ENCODE data around the gene SYTL3. TPM values are rescaled to one million over a fixed set of nuclear protein-coding genes. Genes with fewer than 3 reads are reported as not detected.
A peak's percentile ranks its signal among the peaks of the same experiment; 100 is the strongest.

Gene SYTL3
- polyA plus RNA-seq, 1 of the 3 experiments (the other 2 are of a cell fraction): 2.3 TPM

DNA sequence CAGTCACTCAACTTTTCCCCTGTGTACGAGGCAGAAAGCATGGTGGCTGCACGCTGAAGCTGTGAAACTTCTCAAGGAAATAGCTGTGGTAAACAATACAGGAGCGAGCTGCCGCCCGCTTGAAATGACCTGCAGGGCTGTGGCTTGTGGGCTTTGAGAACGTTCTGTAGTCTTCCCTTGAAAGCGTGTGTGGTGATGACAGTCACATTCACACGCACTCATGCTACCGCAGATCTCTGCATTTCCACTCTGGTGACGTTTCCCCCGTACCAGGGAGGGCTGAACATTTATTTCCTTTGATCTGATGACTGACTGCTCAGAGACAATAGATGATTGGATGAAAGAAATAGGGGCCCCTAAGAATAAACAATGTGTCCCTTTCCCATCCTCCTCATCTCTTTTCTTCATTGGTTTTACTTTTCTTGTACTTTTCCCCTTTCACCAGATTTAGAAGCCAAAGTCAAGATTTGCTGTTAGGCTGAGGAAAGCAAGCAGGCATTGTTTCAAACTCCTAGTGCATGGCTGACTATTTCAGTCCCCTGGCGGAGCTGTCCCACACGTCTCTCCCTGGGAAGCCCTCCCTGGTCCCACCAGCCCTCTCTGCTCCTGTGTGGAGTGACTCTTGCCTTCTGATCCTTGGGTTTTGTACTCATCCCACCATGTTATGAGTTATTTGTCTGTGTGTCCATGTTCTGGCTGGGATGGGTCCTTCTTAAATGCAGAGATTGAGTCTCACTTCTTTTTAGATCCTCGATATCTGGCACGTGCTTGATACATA is 3.9 kb downstream of the SYTL3 start:
- Histone ChIP-seq H3K4me2 (peak overlapping the region; percentile 62), H3K27me3 (ENCODE audit: insufficient read depth) (no peaks in the 10 kb centered on the region), H3F3A (replicated peaks; ENCODE audit: insufficient read depth) (peaks cover 52% of the 10 kb centered on the region), H4K20me1 (ENCODE audit: insufficient read depth) (no peaks in the 10 kb centered on the region), H3K36me3 (replicated peaks in 1 of 2; ENCODE audit: control insufficient read depth in 1 of 2, insufficient read depth in 2 of 2, low read length in 1 of 2) (no peaks in the 10 kb centered on the region), H3K4me3 (ENCODE audit: low read depth in 2 of 2, low read length in 1 of 2) (no peak overlapping the region), H3K9ac (peak overlapping the region; percentile 63), H3K79me2 (ENCODE audit: insufficient read depth) (no peaks in the 10 kb centered on the region), H3K27ac (ENCODE audit: low read depth in 2 of 2, low read length in 1 of 2) (peak overlapping the region; percentile 67 to 92), H3K4me1 (ENCODE audit: control insufficient read depth in 1 of 2, insufficient read depth in 2 of 2, low read depth in 1 of 2, low read length in 1 of 2) (peaks cover 16 to 37% of the 10 kb centered on the region in 2 experiments; a peak in 3 of 4 replicates), H3K9me2 (no peaks in the 10 kb centered on the region), H3K9me3 (no peaks in the 10 kb centered on the region), H2AFZ (ENCODE audit: low read depth) (peak overlapping the region; percentile 76; the same call in 1 of the 2 replicates)
- 98% methylated on average over 15 of the region's 15 CpGs for WGBS (ENCODE audit: low lambda C conversion rate)
- TF ChIP-seq JUND (IDR thresholded peaks at IDR 0.05) (no peak), RXRA (IDR thresholded peaks at IDR 0.05; ENCODE audit: borderline replicate concordance, low read depth) (no peak), MXI1 (IDR thresholded peaks at IDR 0.05; ENCODE audit: low read depth, low read length) (no peak), FOXM1 (IDR thresholded peaks at IDR 0.05; ENCODE audit: low read depth) (no peak), ELF1 (IDR thresholded peaks at IDR 0.05) (no peak), NRF1 (IDR thresholded peaks at IDR 0.05; ENCODE audit: low read depth, low read length) (no peak), MEF2A (IDR thresholded peaks at IDR 0.05; ENCODE audit: borderline replicate concordance, low read depth) (no peak), FOSL2 (IDR thresholded peaks at IDR 0.05; ENCODE audit: borderline replicate concordance, low read depth) (no peak), CHD2 (IDR thresholded peaks at IDR 0.05; ENCODE audit: low read length, partially characterized antibody) (no peak)
- TF ChIP-seq, protein P1, sequence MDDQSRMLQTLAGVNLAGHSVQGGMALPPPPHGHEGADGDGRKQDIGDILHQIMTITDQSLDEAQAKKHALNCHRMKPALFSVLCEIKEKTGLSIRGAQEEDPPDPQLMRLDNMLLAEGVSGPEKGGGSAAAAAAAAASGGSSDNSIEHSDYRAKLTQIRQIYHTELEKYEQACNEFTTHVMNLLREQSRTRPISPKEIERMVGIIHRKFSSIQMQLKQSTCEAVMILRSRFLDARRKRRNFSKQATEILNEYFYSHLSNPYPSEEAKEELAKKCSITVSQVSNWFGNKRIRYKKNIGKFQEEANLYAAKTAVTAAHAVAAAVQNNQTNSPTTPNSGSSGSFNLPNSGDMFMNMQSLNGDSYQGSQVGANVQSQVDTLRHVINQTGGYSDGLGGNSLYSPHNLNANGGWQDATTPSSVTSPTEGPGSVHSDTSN (IDR thresholded peaks at IDR 0.05): no peak
- TF ChIP-seq, protein P2, sequence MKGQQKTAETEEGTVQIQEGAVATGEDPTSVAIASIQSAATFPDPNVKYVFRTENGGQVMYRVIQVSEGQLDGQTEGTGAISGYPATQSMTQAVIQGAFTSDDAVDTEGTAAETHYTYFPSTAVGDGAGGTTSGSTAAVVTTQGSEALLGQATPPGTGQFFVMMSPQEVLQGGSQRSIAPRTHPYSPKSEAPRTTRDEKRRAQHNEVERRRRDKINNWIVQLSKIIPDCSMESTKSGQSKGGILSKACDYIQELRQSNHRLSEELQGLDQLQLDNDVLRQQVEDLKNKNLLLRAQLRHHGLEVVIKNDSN (IDR thresholded peaks at IDR 0.05; ENCODE audit: borderline replicate concordance, low read depth): no peak
- no peak for DNase-seq
- CTCF ChIA-PET: interaction anchor here (1.2 to 1.9 kb wide), 2 partner anchors 9 to 37 kb away, joined by 4 to 7 read pairs; partner anchors contain the start of gene DYNLT1
- POLR2A ChIA-PET: interaction anchor here (1.3 kb wide), 1 partner anchor 9 kb away, joined by 11 read pairs; the partner anchor contains the start of gene DYNLT1

DNA sequence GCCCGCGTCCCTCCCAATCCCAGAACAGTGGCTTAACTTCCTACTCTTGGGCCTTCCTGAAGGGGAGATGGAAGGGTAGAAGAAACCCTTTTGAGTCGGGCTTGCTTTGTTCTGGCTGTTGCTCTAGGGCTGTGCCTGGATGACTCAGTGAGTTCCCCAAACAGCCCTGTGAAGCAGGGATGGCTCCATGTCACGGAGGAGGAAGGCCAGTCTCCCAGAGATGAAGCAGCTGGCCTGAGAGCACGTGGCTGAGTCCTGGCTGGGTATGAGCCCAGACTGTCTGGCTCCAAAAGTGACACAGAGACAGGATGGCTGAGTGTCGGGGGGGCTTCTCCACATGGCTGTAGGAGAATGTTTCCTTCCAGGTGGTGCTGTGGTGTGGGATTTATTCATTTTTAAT is 4.6 kb downstream of the SYTL3 start:
- CTCF ChIA-PET: interaction anchor here (1.1 to 1.9 kb wide), 2 partner anchors 37 to 433 kb away, joined by 3 to 7 read pairs; no protein-coding TSS in a partner anchor
- H3K4me1 ChIP-seq (ENCODE audit: control insufficient read depth in 1 of 2, insufficient read depth in 2 of 2, low read depth in 1 of 2, low read length in 1 of 2): peaks cover 16 to 30% of the 10 kb centered on the region in 2 experiments; a peak in 3 of 4 replicates
- 0 out of 4 replicates have a peak overlapping the region, but pooled peaks of 1 of the 2 experiments have one; percentile 1 for H3K4me3 ChIP-seq (ENCODE audit: low read depth in 2 of 2, low read length in 1 of 2)
- no peaks in the 10 kb centered on the region for H3K9me2 ChIP-seq
- H3K9me3 ChIP-seq: no peaks in the 10 kb centered on the region
- peak overlapping the region; percentile 76; the same call in 1 of the 2 replicates for H2AFZ ChIP-seq (ENCODE audit: low read depth)
- no peaks in the 10 kb centered on the region for H4K20me1 ChIP-seq (ENCODE audit: insufficient read depth)
- H3K9ac ChIP-seq: peak overlapping the region; percentile 63
- peak overlapping the region; percentile 67 to 92 for H3K27ac ChIP-seq (ENCODE audit: low read depth in 2 of 2, low read length in 1 of 2)
- H3K36me3 ChIP-seq (replicated peaks in 1 of 2; ENCODE audit: control insufficient read depth in 1 of 2, insufficient read depth in 2 of 2, low read length in 1 of 2): no peaks in the 10 kb centered on the region
- POLR2A ChIA-PET: interaction anchor here (1.3 kb wide), 1 partner anchor 10 kb away, joined by 11 read pairs; the partner anchor contains the start of gene DYNLT1
- peak; percentile 57 for DNase-seq
- H3K4me2 ChIP-seq: peak overlapping the region; percentile 62
- 19% methylated on average over 3 of the region's 6 CpGs for WGBS (ENCODE audit: low lambda C conversion rate)
- peaks cover 44% of the 10 kb centered on the region for H3F3A ChIP-seq (replicated peaks; ENCODE audit: insufficient read depth)
- H3K79me2 ChIP-seq (ENCODE audit: insufficient read depth): no peaks in the 10 kb centered on the region
- no peaks in the 10 kb centered on the region for H3K27me3 ChIP-seq (ENCODE audit: insufficient read depth)
- TF ChIP-seq, protein P3, sequence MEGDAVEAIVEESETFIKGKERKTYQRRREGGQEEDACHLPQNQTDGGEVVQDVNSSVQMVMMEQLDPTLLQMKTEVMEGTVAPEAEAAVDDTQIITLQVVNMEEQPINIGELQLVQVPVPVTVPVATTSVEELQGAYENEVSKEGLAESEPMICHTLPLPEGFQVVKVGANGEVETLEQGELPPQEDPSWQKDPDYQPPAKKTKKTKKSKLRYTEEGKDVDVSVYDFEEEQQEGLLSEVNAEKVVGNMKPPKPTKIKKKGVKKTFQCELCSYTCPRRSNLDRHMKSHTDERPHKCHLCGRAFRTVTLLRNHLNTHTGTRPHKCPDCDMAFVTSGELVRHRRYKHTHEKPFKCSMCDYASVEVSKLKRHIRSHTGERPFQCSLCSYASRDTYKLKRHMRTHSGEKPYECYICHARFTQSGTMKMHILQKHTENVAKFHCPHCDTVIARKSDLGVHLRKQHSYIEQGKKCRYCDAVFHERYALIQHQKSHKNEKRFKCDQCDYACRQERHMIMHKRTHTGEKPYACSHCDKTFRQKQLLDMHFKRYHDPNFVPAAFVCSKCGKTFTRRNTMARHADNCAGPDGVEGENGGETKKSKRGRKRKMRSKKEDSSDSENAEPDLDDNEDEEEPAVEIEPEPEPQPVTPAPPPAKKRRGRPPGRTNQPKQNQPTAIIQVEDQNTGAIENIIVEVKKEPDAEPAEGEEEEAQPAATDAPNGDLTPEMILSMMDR (IDR thresholded peaks at IDR 0.05): no peak
- TF ChIP-seq MXI1 (IDR thresholded peaks at IDR 0.05; ENCODE audit: low read depth, low read length) (peak; percentile 90), FOXM1 (IDR thresholded peaks at IDR 0.05; ENCODE audit: low read depth) (0 out of 2 replicates have a peak, but pooled peaks have one; percentile 19), TEAD4 (IDR thresholded peaks at IDR 0.05; ENCODE audit: borderline replicate concordance, insufficient read depth) (peak; percentile 57), EP300 (IDR thresholded peaks at IDR 0.05; ENCODE audit: borderline replicate concordance in 1 of 2, low read depth in 1 of 2, low read length in 1 of 2) (peak; percentile 63 to 94; a peak in 3 of 4 replicates), JUND (IDR thresholded peaks at IDR 0.05) (peak; percentile 73), ELF1 (IDR thresholded peaks at IDR 0.05) (0 out of 2 replicates have a peak, but pooled peaks have one; percentile 15), GATA2 (CRISPR knock-in tag; IDR thresholded peaks at IDR 0.05) (no peak)
- TF ChIP-seq, protein P4, sequence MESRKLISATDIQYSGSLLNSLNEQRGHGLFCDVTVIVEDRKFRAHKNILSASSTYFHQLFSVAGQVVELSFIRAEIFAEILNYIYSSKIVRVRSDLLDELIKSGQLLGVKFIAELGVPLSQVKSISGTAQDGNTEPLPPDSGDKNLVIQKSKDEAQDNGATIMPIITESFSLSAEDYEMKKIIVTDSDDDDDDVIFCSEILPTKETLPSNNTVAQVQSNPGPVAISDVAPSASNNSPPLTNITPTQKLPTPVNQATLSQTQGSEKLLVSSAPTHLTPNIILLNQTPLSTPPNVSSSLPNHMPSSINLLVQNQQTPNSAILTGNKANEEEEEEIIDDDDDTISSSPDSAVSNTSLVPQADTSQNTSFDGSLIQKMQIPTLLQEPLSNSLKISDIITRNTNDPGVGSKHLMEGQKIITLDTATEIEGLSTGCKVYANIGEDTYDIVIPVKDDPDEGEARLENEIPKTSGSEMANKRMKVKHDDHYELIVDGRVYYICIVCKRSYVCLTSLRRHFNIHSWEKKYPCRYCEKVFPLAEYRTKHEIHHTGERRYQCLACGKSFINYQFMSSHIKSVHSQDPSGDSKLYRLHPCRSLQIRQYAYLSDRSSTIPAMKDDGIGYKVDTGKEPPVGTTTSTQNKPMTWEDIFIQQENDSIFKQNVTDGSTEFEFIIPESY (IDR thresholded peaks at IDR 0.05; ENCODE audit: borderline replicate concordance, low read depth): 0 out of 2 replicates have a peak, but pooled peaks have one; percentile 10
- TF ChIP-seq, protein P5, sequence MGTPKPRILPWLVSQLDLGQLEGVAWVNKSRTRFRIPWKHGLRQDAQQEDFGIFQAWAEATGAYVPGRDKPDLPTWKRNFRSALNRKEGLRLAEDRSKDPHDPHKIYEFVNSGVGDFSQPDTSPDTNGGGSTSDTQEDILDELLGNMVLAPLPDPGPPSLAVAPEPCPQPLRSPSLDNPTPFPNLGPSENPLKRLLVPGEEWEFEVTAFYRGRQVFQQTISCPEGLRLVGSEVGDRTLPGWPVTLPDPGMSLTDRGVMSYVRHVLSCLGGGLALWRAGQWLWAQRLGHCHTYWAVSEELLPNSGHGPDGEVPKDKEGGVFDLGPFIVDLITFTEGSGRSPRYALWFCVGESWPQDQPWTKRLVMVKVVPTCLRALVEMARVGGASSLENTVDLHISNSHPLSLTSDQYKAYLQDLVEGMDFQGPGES (IDR thresholded peaks at IDR 0.05; ENCODE audit: low read depth, low read length): no peak
